H1 (cell line): Measurements from ENCODE around the gene FXN. TPM values are rescaled to one million over a fixed set of nuclear protein-coding genes. Genes with fewer than 3 reads are reported as not detected.

Experiments
- CTCF ChIA-PET: fragments of 300-600 bp; sonication (Branson Sonifier 250); formaldehyde crosslinking; loops from one replicate; lab custom pipeline; 2021; ENCODE audit not compliant: partially characterized antibody; lab: Charles Lee
- POLR2A ChIA-PET: fragments of 300-600 bp; sonication (Branson Sonifier 250); formaldehyde crosslinking; loops from one replicate; lab custom pipeline; 2021; ENCODE audit warnings: inconsistent platforms; ENCODE audit not compliant: partially characterized antibody; lab: Charles Lee
- DNase-seq, 2 experiments: peaks; one replicate each; pipeline versions ENCODE4 v3.0.0 to v3.0.0-alpha.2; 2010 to 2022; ENCODE audit warnings: low spot score in 2 of 2, low read depth in 1 of 2, mixed read lengths in 1 of 2
- FAIRE-seq: peaks from 2 replicates; lab custom pipeline; 2011; peaks lifted over from hg19 to GRCh38; lab: Jason Lieb, UNC
- H2AFZ ChIP-seq: 2 replicates; pipeline ENCODE4 v1.8.1; 2012; ENCODE audit warnings: low read length, inconsistent platforms
- H2AK5ac ChIP-seq: 2 replicates; pipeline ENCODE4 v1.6.1; 2013; ENCODE audit warnings: low read depth, low read length
- H2BK120ac ChIP-seq: replicated peaks from 2 replicates; pipeline ENCODE3; 2013; ENCODE audit warnings: low read depth, low read length, inconsistent platforms
- H2BK12ac ChIP-seq: 2 replicates; pipeline ENCODE4 v1.6.1; 2013; ENCODE audit warnings: low read depth, low read length
- H2BK15ac ChIP-seq: 2 replicates; pipeline ENCODE4 v1.6.1; 2013; ENCODE audit warnings: low read length
- H2BK20ac ChIP-seq: 2 replicates; pipeline ENCODE4 v1.6.1; 2013; ENCODE audit warnings: low read length
- H2BK5ac ChIP-seq: 2 replicates; pipeline ENCODE4 v1.6.1; 2013; ENCODE audit warnings: low read depth, low read length
- H3K14ac ChIP-seq: 2 replicates; pipeline ENCODE4 v1.6.1; 2013; ENCODE audit warnings: inconsistent platforms; ENCODE audit not compliant: insufficient read length
- H3K18ac ChIP-seq: 2 replicates; pipeline ENCODE4 v1.6.1; 2013; ENCODE audit warnings: low read length; ENCODE audit errors: extremely low read depth
- H3K23ac ChIP-seq: 2 replicates; pipeline ENCODE4 v1.6.1; 2013; ENCODE audit warnings: inconsistent platforms; ENCODE audit not compliant: insufficient read length
- H3K23me2 ChIP-seq: 2 replicates; pipeline ENCODE4 v1.6.1; 2013; ENCODE audit warnings: low read depth, low read length
- H3K27ac ChIP-seq: 2 replicates; pipeline ENCODE4 v1.6.1; 2011; ENCODE audit warnings: low read depth, low read length, inconsistent platforms
- H3K27me3 ChIP-seq, 4 experiments: replicated peaks in 1 of 4; 1 replicate in 1 of 4; 2 replicates in 3 of 4; pipeline versions ENCODE4 v1.6.1 to v1.8.1; 2011 to 2013; ENCODE audit warnings: low read length in 3 of 4, mild to moderate bottlenecking in 3 of 4, inconsistent platforms in 2 of 4, mixed read lengths in 2 of 4, moderate library complexity in 1 of 4; ENCODE audit not compliant: control insufficient read depth in 3 of 4, insufficient read depth in 3 of 4; ENCODE audit errors: extremely low read depth in 1 of 4
- H3K36me3 ChIP-seq, 4 experiments: 2 replicates each; pipeline versions ENCODE4 v1.6.1 to v1.8.1; 2011 to 2013; ENCODE audit warnings: mild to moderate bottlenecking in 4 of 4, low read length in 3 of 4, moderate library complexity in 2 of 4, control low read depth in 1 of 4, inconsistent platforms in 1 of 4; ENCODE audit not compliant: insufficient read depth in 4 of 4, control insufficient read depth in 2 of 4
- H3K4ac ChIP-seq: replicated peaks from 2 replicates; pipeline ENCODE3; 2013; ENCODE audit warnings: low read length, low read depth, mixed read lengths, inconsistent platforms; ENCODE audit not compliant: insufficient read length
- H3K4me1 ChIP-seq, 4 experiments: replicated peaks in 1 of 4; 1 replicate in 1 of 4; 2 replicates in 3 of 4; pipeline versions ENCODE4 v1.6.1 to v1.8.1; 2011 to 2013; ENCODE audit warnings: low read length in 3 of 4, inconsistent platforms in 2 of 4, mixed read lengths in 1 of 4; ENCODE audit not compliant: insufficient read depth in 4 of 4, control insufficient read depth in 3 of 4
- H3K4me2 ChIP-seq, 2 experiments: 2 replicates each; pipeline versions ENCODE4 v1.6.1 to v1.8.1; 2011 to 2013; ENCODE audit warnings: low read depth in 2 of 2, low read length in 2 of 2, control low read depth in 1 of 2, inconsistent platforms in 1 of 2, mild to moderate bottlenecking in 1 of 2; ENCODE audit not compliant: insufficient read depth in 1 of 2
- H3K4me3 ChIP-seq, 4 experiments: fragments of 200-600, 300-600 bp in 1 of 4; sonication (generic), shearing (Covaris generic), sonication (Bioruptor Twin) in 1 of 4; 2 replicates each; pipeline versions ENCODE4 v1.5.1 to v1.8.1; 2011 to 2016; ENCODE audit warnings: low read length in 4 of 4, low read depth in 3 of 4, control low read depth in 2 of 4, inconsistent platforms in 2 of 4, mild to moderate bottlenecking in 2 of 4, mixed read lengths in 1 of 4, moderate library complexity in 1 of 4; ENCODE audit not compliant: insufficient read depth in 2 of 4; ENCODE audit errors: extremely low read depth in 1 of 4
- H3K56ac ChIP-seq: replicated peaks from 2 replicates; pipeline ENCODE3; 2013; ENCODE audit warnings: low read depth, mild to moderate bottlenecking, mixed read lengths, low read length, inconsistent platforms; ENCODE audit not compliant: insufficient read length
- H3K79me1 ChIP-seq: 2 replicates; pipeline ENCODE4 v1.6.1; 2013; ENCODE audit warnings: low read depth, low read length, control low read depth
- H3K79me2 ChIP-seq, 2 experiments: 2 replicates each; pipeline versions ENCODE4 v1.6.1 to v1.8.1; 2012 to 2013; ENCODE audit warnings: low read length in 2 of 2, mild to moderate bottlenecking in 2 of 2, inconsistent platforms in 1 of 2; ENCODE audit not compliant: insufficient read depth in 2 of 2, control insufficient read depth in 1 of 2
- H3K9ac ChIP-seq, 4 experiments: replicated peaks in 1 of 4; 1 replicate in 1 of 4; 2 replicates in 3 of 4; pipeline versions ENCODE4 v1.6.1 to v1.8.1; 2011 to 2013; ENCODE audit warnings: low read depth in 3 of 4, low read length in 3 of 4, control low read depth in 2 of 4, mild to moderate bottlenecking in 2 of 4, moderate library complexity in 2 of 4, inconsistent platforms in 1 of 4; ENCODE audit errors: extremely low read depth in 1 of 4
- H3K9me3 ChIP-seq, 2 experiments: 2 replicates each; pipeline versions ENCODE4 v1.6.1 to v1.8.1; 2012 to 2013; ENCODE audit warnings: mild to moderate bottlenecking in 2 of 2, moderate library complexity in 2 of 2, control low read depth in 1 of 2, inconsistent platforms in 1 of 2, low read depth in 1 of 2, low read length in 1 of 2, mixed read lengths in 1 of 2; ENCODE audit not compliant: insufficient read depth in 2 of 2
- H4K20me1 ChIP-seq, 2 experiments: replicated peaks in 1 of 2; 2 replicates each; pipeline versions ENCODE3 to v1.8.1; 2011 to 2013; ENCODE audit warnings: inconsistent platforms in 2 of 2, low read length in 2 of 2, mild to moderate bottlenecking in 1 of 2; ENCODE audit not compliant: insufficient read depth in 2 of 2, control insufficient read depth in 1 of 2
- H4K5ac ChIP-seq: 2 replicates; pipeline ENCODE4 v1.6.1; 2013; ENCODE audit warnings: low read length, low read depth, mixed read lengths, inconsistent platforms; ENCODE audit not compliant: insufficient read length
- H4K8ac ChIP-seq: 2 replicates; pipeline ENCODE4 v1.8.0; 2013; ENCODE audit warnings: mild to moderate bottlenecking, moderate library complexity, low read length, inconsistent platforms; ENCODE audit not compliant: insufficient read depth; ENCODE audit errors: extremely low read depth
- H4K91ac ChIP-seq: replicated peaks from 2 replicates; pipeline ENCODE3; 2013; ENCODE audit warnings: low read length, mixed read lengths, inconsistent platforms; ENCODE audit not compliant: insufficient read length
- BCL11A ChIP-seq, 2 experiments: IDR thresholded peaks; one replicate each; pipeline ENCODE4 v1.6.1; 2011; ENCODE audit warnings: low read depth in 2 of 2, low read length in 2 of 2, mild to moderate bottlenecking in 2 of 2
- FOSL1 ChIP-seq: IDR thresholded peaks from 2 replicates; pipeline ENCODE4 v1.6.1; 2011; ENCODE audit warnings: mild to moderate bottlenecking, low read depth, low read length, moderate library complexity; ENCODE audit not compliant: insufficient read depth
- RFX5 ChIP-seq: IDR thresholded peaks from 2 replicates; pipeline ENCODE4 v1.6.1; 2011; ENCODE audit warnings: low read depth, low read length, improper control_type of control experiment, borderline replicate concordance
- WGBS, 2 experiments: shearing (Covaris generic) in 1 of 2; methylation state at CpG; one replicate each; pipeline versions ENCODE4 v1.1.6 to v1.1.7; 2013 to 2015; ENCODE audit warnings: low lambda C conversion rate in 2 of 2, mixed read lengths in 2 of 2, inconsistent platforms in 1 of 2, low coverage in 1 of 2, missing lambda C conversion rate in 1 of 2; ENCODE audit not compliant: insufficient replicate concordance in 2 of 2, insufficient coverage in 1 of 2, insufficient read length in 1 of 2; ENCODE audit errors: extremely low coverage in 1 of 2, missing lambda C conversion rate in 1 of 2; 5-methylcytosine and 5-hydroxymethylcytosine counted together
- polyA plus RNA-seq, 7 experiments: library from polyadenylated mRNA; depleted of rRNA in 3 of 7; stranded (reverse) in 5 of 7; unstranded in 2 of 7; fragments of >200 nt in 5 of 7; fragments of 200-250 nt in 2 of 7; gene quantifications; 1 replicate in 5 of 7; 2 replicates in 1 of 7; 4 replicates in 1 of 7; pipeline versions ENCODE4 v1.2.1 to v1.2.3, GENCODE V29; 2011 to 2013; ENCODE audit warnings: missing spikeins in 2 of 7, mixed read lengths in 2 of 7
- total RNA-seq: library from RNA; stranded (reverse); fragmentation: NEBNext Ultra II Directional; extraction: Animal tissue kit (Norgen Biotek cat#: 25700); gene quantifications from 2 replicates; pipeline ENCODE4 v1.2.1, GENCODE V29; 2021

Gene FXN
- total and polyA plus RNA-seq, 2 of the 8 experiments (the other 6 are each of a cell fraction or from before 2014, with no cell fraction given) = 34.2 to 37.5 TPM

DNA sequence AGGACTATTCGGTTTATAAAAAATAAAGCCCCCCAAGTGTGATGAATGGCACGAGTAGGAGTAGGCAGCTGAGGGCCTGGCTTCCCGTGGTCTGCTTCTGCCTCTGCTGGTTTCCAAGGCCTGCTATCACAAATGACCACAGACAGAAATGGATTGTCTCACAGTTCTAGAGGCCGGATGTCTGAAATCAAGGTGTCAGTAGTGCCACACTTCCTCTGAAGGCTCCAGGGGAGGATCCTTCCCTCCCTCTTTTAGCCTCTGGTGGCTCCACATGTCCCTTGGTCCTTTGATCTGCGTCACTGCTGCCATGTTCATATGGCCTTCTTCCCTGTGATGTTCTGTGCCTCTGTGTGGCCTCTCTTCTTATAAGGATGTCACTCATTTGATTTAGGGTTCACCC lies 36.7 kb upstream of the FXN start:
- H3K27ac ChIP-seq = no peak overlapping the region
- no peaks in the 10 kb centered on the region for H3K36me3 ChIP-seq
- H3K14ac ChIP-seq = no peak overlapping the region
- H2BK120ac ChIP-seq = no peak overlapping the region
- H3K79me2 ChIP-seq = no peaks in the 10 kb centered on the region
- H3K4me2 ChIP-seq = no peak overlapping the region
- ChIA-PET CTCF (interaction anchor here (0.7 to 2.9 kb wide), 19 partner anchors 10 to 431 kb away, joined by 3 to 18 read pairs (median 5); no protein-coding TSS in a partner anchor), POLR2A (no interaction called here)
- no peak overlapping the region for H4K5ac ChIP-seq
- H4K20me1 ChIP-seq = no peaks in the 10 kb centered on the region
- peaks cover 0 to 7% (median 2%) of the 10 kb centered on the region in 4 experiments; a peak in 3 of 7 replicates for H3K4me1 ChIP-seq
- H3K18ac ChIP-seq = 0 out of 2 replicates have a peak overlapping the region, but pooled peaks have one; percentile 16
- H2BK12ac ChIP-seq = peak overlapping the region; percentile 20; the same call in 1 of the 2 replicates
- no peak overlapping the region for H3K23ac ChIP-seq
- H3K27me3 ChIP-seq = no peaks in the 10 kb centered on the region
- H3K56ac ChIP-seq = no peak overlapping the region
- no peak for FAIRE-seq
- TF ChIP-seq RFX5 (no peak), BCL11A (IDR thresholded peaks at IDR 0.05; ENCODE audit: low read depth in 2 of 2, low read length in 2 of 2) (no peak), FOSL1 (no peak)
- H2BK5ac ChIP-seq = no peak overlapping the region
- no peaks in the 10 kb centered on the region for H3K9me3 ChIP-seq
- no peak overlapping the region for H3K4ac ChIP-seq
- no peaks in the 10 kb centered on the region for H3K79me1 ChIP-seq
- no peak overlapping the region for H3K4me3 ChIP-seq
- no peak for DNase-seq
- H2BK15ac ChIP-seq = no peak overlapping the region
- no peak overlapping the region for H2BK20ac ChIP-seq
- no peaks in the 10 kb centered on the region for H3K23me2 ChIP-seq
- WGBS, 2 experiments = 94% methylated on average over 5 of the region's 5 CpGs; no CpG with 5 or more reads in 1 of the 2 experiments
- H4K91ac ChIP-seq = no peak overlapping the region
- H2AK5ac ChIP-seq = no peak overlapping the region
- H4K8ac ChIP-seq = no peak overlapping the region
- H2AFZ ChIP-seq = no peak overlapping the region
- no peak overlapping the region for H3K9ac ChIP-seq
